ENCODE measurements around the gene ANKRD9. TPM values are rescaled to one million over a fixed set of nuclear protein-coding genes. Genes with fewer than 3 reads are reported as not detected.

Gene ANKRD9
- total and polyA plus RNA-seq, 2 experiments from 2014 or later = 46.5 to 90.7 TPM

DNA sequence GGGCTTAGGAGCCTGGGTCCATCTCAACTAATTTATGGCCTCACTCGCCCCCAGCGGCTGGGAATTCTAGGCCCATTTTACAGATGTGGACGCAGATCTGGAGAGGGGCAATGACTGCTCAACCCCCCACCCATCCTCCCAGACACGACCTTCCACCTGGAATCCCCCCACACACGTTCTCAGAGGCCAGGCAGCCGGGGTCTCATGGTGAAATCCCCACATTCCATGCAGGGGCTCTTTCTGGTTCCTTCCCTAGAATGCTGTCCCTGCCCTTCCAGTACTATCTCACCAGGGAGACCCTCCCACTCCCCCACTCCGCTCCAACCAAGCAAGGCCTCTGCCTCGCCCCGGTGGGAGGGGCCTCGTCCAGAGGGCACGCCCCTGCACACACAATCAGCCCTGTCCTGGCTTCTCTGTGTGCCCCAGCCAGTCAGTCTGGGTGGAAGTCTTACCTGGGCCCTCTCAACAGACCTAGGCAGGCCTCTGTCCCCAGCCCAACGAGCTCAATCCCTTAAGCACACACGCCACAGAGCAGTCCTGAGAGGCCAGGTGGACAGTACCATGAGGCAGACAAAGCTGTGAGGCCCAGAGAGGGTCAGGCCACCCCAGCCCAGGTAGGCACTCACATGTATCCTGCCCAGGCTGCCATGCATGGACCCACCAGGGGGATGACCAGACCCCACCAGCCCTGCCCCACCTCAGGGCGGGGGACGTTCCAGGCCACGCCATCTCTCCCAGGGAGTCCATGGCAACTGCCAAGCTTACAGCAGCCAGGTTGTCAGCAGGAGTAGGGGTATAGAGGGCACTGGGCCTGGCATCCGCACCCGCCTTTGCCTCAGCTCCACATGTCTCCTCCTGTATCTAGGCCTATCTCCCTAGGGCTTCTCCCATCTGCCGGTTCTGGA, 1.3 kb upstream of the ANKRD9 start:
- no peak for TF ChIP-seq CTCF (IDR thresholded peaks at IDR 0.05; ENCODE audit: poor library complexity)
- no peak for TF ChIP-seq EZH2phosphoT487 (IDR thresholded peaks at IDR 0.05; ENCODE audit: low read depth, severe bottlenecking, unreplicated experiment)
- no peak for TF ChIP-seq EZH2 (IDR thresholded peaks at IDR 0.05; ENCODE audit: borderline replicate concordance)
- Histone ChIP-seq H3K27ac (peak overlapping the region; percentile 95), H3K79me2 (no peaks in the 10 kb centered on the region), H3K9me3 (ENCODE audit: low read depth) (no peaks in the 10 kb centered on the region), H3K4me1 (ENCODE audit: insufficient read depth) (peaks cover 22% of the 10 kb centered on the region), H3K36me3 (replicated peaks; ENCODE audit: insufficient read depth, low read depth) (no peaks in the 10 kb centered on the region), H3K4me2 (peak overlapping the region; percentile 99), H2AFZ (peak overlapping the region; percentile 94), H3K4me3 (peak overlapping the region; percentile 71), H3K27me3 (no peaks in the 10 kb centered on the region), H3K9me2 (replicated peaks; ENCODE audit: insufficient read depth) (no peaks in the 10 kb centered on the region), H4K20me1 (ENCODE audit: insufficient read depth, poor library complexity, severe bottlenecking) (no peaks in the 10 kb centered on the region)
- 56% methylated on average over 18 of the region's 19 CpGs for WGBS (ENCODE audit: low lambda C conversion rate, missing lambda C conversion rate)
- peak; percentile 86 for DNase-seq (ENCODE audit: low spot score)

- Histone ChIP-seq H3K4me3 (peak overlapping the region; percentile 72), H3K27me3 (no peaks in the 10 kb centered on the region), H3K79me2 (no peaks in the 10 kb centered on the region), H2AFZ (no peak overlapping the region), H3K4me2 (peak overlapping the region; percentile 95), H3K9me3 (ENCODE audit: low read depth) (no peaks in the 10 kb centered on the region), H3K9me2 (replicated peaks; ENCODE audit: insufficient read depth) (no peaks in the 10 kb centered on the region), H3K27ac (peak overlapping the region; percentile 98), H3K4me1 (ENCODE audit: insufficient read depth) (peaks cover 22% of the 10 kb centered on the region), H4K20me1 (ENCODE audit: insufficient read depth, poor library complexity, severe bottlenecking) (no peaks in the 10 kb centered on the region), H3K36me3 (replicated peaks; ENCODE audit: insufficient read depth, low read depth) (no peaks in the 10 kb centered on the region)
- 7% methylated on average over 51 of the region's 110 CpGs for WGBS (ENCODE audit: low lambda C conversion rate, missing lambda C conversion rate)
- TF ChIP-seq EZH2phosphoT487 (IDR thresholded peaks at IDR 0.05; ENCODE audit: low read depth, severe bottlenecking, unreplicated experiment) = no peak
- TF ChIP-seq EZH2 (IDR thresholded peaks at IDR 0.05; ENCODE audit: borderline replicate concordance) = no peak
- TF ChIP-seq CTCF (IDR thresholded peaks at IDR 0.05; ENCODE audit: poor library complexity) = no peak
- DNase-seq (ENCODE audit: low spot score) = peak; percentile 82
Measured at GRCh38 chr14:102508774-102509745, 516 bp downstream of the ANKRD9 start.

DNA sequence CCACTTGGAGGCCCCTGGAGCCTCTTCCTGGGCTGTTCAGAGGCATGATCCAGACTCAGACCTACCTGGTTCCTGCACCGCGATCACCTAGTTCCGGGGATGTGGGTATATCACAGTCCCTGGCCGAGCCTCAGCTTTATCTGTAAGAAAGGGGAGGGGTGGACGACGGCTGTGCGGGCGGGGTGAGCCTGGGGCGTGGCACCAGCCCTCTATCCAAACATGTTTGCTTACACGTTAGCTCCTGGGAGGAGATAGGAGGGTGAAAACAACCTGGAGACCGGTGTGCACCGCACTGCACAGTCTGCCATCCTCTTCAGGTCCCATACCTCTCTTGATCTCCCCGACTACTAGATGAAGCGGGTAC, 1.2 kb downstream of the ANKRD9 start:
- Histone ChIP-seq H3K9me2 (replicated peaks; ENCODE audit: insufficient read depth) (no peaks in the 10 kb centered on the region), H3K4me3 (peak overlapping the region; percentile 72), H3K4me2 (peak overlapping the region; percentile 95), H3K9me3 (ENCODE audit: low read depth) (no peaks in the 10 kb centered on the region), H3K27ac (peak overlapping the region; percentile 98), H3K36me3 (replicated peaks; ENCODE audit: insufficient read depth, low read depth) (no peaks in the 10 kb centered on the region), H3K79me2 (no peaks in the 10 kb centered on the region), H2AFZ (no peak overlapping the region), H4K20me1 (ENCODE audit: insufficient read depth, poor library complexity, severe bottlenecking) (no peaks in the 10 kb centered on the region), H3K27me3 (no peaks in the 10 kb centered on the region), H3K4me1 (ENCODE audit: insufficient read depth) (peaks cover 22% of the 10 kb centered on the region)
- WGBS (ENCODE audit: low lambda C conversion rate, missing lambda C conversion rate) = 53% methylated on average over 7 of the region's 14 CpGs
- TF ChIP-seq CTCF (IDR thresholded peaks at IDR 0.05; ENCODE audit: poor library complexity) = no peak
- TF ChIP-seq EZH2 (IDR thresholded peaks at IDR 0.05; ENCODE audit: borderline replicate concordance) = no peak
- no peak for TF ChIP-seq EZH2phosphoT487 (IDR thresholded peaks at IDR 0.05; ENCODE audit: low read depth, severe bottlenecking, unreplicated experiment)
- DNase-seq (ENCODE audit: low spot score) = peak; percentile 87

All from hepatocyte (in vitro differentiated cells).